Caco-2 (cell line): Measurements from ENCODE around the gene LIMK2. TPM values are rescaled to one million over a fixed set of nuclear protein-coding genes. Genes with fewer than 3 reads are reported as not detected.

Experiments used
- BruUV-seq: library from RNA; stranded (reverse); fragments of 400-500 nt; replicated peaks from 2 replicates; lab custom pipeline; 2021; lab: Mats Ljungman, UMichigan
- CTCF ChIA-PET: fragments of 300-600 bp; sonication (Branson Sonifier 250); formaldehyde crosslinking; loops from one replicate; lab custom pipeline; 2022; ENCODE audit warnings: antibody characterized with exemption; lab: Charles Lee
- POLR2A ChIA-PET: fragments of 300-600 bp; sonication (Branson Sonifier 250); formaldehyde crosslinking; loops from one replicate; lab custom pipeline; 2022; ENCODE audit warnings: antibody characterized with exemption; lab: Charles Lee
- DNase-seq, 2 experiments: peaks; one replicate each; pipeline versions ENCODE4 v3.0.0 to v3.0.0-alpha.2; 2020 to 2022
- H3K27me3 ChIP-seq: replicated peaks from 2 replicates; pipeline ENCODE4 v1.6.0; 2011; ENCODE audit warnings: low read length; ENCODE audit not compliant: control insufficient read depth, insufficient read depth
- H3K36me3 ChIP-seq: 2 replicates; pipeline ENCODE4 v1.5.1; 2011; ENCODE audit warnings: low read length; ENCODE audit not compliant: control insufficient read depth, insufficient read depth
- H3K4me1 ChIP-seq: fragments of 250-450 bp; sonication (Bioruptor Pico); 2 replicates; pipeline ENCODE4 v1.5.1; 2020; ENCODE audit warnings: mild to moderate bottlenecking
- H3K4me3 ChIP-seq: 2 replicates; pipeline ENCODE4 v1.5.1; 2011; ENCODE audit warnings: low read depth, mild to moderate bottlenecking, control low read depth, low read length
- H3K9me3 ChIP-seq: fragments of 250-450 bp; sonication (Bioruptor Pico); 2 replicates; pipeline ENCODE4 v1.5.1; 2020; ENCODE audit warnings: mild to moderate bottlenecking, moderate library complexity
- H3K27ac Mint-ChIP-seq: one replicate; pipeline ENCODE4 v1.8.0; 2022; ENCODE audit warnings: mixed read lengths; ENCODE audit not compliant: unreplicated experiment
- H3K27me3 Mint-ChIP-seq: one replicate; pipeline ENCODE4 v1.8.0; 2022; ENCODE audit warnings: mixed read lengths; ENCODE audit not compliant: insufficient read depth, unreplicated experiment
- H3K36me3 Mint-ChIP-seq: one replicate; pipeline ENCODE4 v1.8.0; 2022; ENCODE audit warnings: mild to moderate bottlenecking, mixed read lengths; ENCODE audit not compliant: insufficient read depth, unreplicated experiment
- H3K4me1 Mint-ChIP-seq: one replicate; pipeline ENCODE4 v1.8.0; 2022; ENCODE audit warnings: low read depth, mixed read lengths; ENCODE audit not compliant: unreplicated experiment
- H3K4me3 Mint-ChIP-seq: one replicate; pipeline ENCODE4 v1.8.0; 2022; ENCODE audit warnings: mild to moderate bottlenecking, moderate library complexity, mixed read lengths; ENCODE audit not compliant: unreplicated experiment
- H3K9me3 Mint-ChIP-seq: one replicate; pipeline ENCODE4 v1.8.0; 2022; ENCODE audit warnings: mixed read lengths; ENCODE audit not compliant: unreplicated experiment
- intact Hi-C: fragments of 100-400 bp; cut with micrococcal nuclease; formaldehyde crosslinking; loops from one replicate; pipeline ENCODE4 v1.10.0; 2022; ENCODE audit not compliant: unreplicated experiment
- total RNA-seq: library from RNA; stranded (reverse); gene quantifications from 2 replicates; pipeline ENCODE4 v1.2.3, GENCODE V29; 2022
- TF ChIP-seq, protein P1 (sequence below), 2 experiments: fragments of 200-600 bp in 1 of 2; IDR thresholded peaks; 1 replicate in 1 of 2; 2 replicates in 1 of 2; pipeline versions ENCODE4 v1.5.1 to v1.8.0; 2011 to 2022; ENCODE audit warnings: antibody characterized with exemption in 1 of 2, control low read depth in 1 of 2, inconsistent platforms in 1 of 2, low read depth in 1 of 2, low read length in 1 of 2, mild to moderate bottlenecking in 1 of 2, moderate library complexity in 1 of 2; ENCODE audit not compliant: insufficient read depth in 1 of 2, severe bottlenecking in 1 of 2, unreplicated experiment in 1 of 2

Gene LIMK2
- total RNA-seq, 1 experiment from 2014 or later: 36.3 TPM

- H3K4me1 ChIP-seq: peaks cover 11% of the 10 kb centered on the region; the same call in 1 of the 2 replicates
- POLR2A ChIA-PET: no interaction called here
- TF ChIP-seq, protein P1, sequence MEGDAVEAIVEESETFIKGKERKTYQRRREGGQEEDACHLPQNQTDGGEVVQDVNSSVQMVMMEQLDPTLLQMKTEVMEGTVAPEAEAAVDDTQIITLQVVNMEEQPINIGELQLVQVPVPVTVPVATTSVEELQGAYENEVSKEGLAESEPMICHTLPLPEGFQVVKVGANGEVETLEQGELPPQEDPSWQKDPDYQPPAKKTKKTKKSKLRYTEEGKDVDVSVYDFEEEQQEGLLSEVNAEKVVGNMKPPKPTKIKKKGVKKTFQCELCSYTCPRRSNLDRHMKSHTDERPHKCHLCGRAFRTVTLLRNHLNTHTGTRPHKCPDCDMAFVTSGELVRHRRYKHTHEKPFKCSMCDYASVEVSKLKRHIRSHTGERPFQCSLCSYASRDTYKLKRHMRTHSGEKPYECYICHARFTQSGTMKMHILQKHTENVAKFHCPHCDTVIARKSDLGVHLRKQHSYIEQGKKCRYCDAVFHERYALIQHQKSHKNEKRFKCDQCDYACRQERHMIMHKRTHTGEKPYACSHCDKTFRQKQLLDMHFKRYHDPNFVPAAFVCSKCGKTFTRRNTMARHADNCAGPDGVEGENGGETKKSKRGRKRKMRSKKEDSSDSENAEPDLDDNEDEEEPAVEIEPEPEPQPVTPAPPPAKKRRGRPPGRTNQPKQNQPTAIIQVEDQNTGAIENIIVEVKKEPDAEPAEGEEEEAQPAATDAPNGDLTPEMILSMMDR (IDR thresholded peaks at IDR 0.05; ENCODE audit: insufficient read depth in 1 of 2, low read depth in 1 of 2, low read length in 1 of 2, severe bottlenecking in 1 of 2, unreplicated experiment in 1 of 2): no peak
- no peak overlapping the region for H3K4me3 ChIP-seq
- Mint-ChIP-seq H3K36me3 (peaks cover 41% of the 10 kb centered on the region), H3K9me3 (no peaks in the 10 kb centered on the region), H3K27ac (no peak overlapping the region), H3K4me3 (no peak overlapping the region), H3K27me3 (no peaks in the 10 kb centered on the region), H3K4me1 (no peaks in the 10 kb centered on the region)
- BruUV-seq: no TSS peak
- CTCF ChIA-PET: no interaction called here
- H3K9me3 ChIP-seq: no peaks in the 10 kb centered on the region
- intact Hi-C loops: no loop called here
- no peak for DNase-seq
- no peaks in the 10 kb centered on the region for H3K27me3 ChIP-seq
- peaks cover 1% of the 10 kb centered on the region; the same call in 1 of the 2 replicates for H3K36me3 ChIP-seq
Measured at GRCh38 chr22:31278151-31278621, 66.1 kb downstream of the LIMK2 start.

DNA sequence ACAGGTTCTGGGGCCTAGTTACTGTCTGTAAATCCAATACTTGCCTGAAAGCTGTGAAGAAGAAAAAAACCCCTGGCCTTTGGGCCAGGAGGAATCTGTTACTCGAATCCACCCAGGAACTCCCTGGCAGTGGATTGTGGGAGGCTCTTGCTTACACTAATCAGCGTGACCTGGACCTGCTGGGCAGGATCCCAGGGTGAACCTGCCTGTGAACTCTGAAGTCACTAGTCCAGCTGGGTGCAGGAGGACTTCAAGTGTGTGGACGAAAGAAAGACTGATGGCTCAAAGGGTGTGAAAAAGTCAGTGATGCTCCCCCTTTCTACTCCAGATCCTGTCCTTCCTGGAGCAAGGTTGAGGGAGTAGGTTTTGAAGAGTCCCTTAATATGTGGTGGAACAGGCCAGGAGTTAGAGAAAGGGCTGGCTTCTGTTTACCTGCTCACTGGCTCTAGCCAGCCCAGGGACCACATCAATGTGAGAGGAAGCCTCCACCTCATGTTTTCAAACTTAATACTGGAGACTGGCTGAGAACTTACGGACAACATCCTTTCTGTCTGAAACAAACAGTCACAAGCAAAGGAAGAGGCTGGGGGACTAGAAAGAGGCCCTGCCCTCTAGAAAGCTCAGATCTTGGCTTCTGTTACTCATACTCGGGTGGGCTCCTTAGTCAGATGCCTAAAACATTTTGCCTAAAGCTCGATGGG, 66.7 kb downstream of the LIMK2 start:
- no peaks in the 10 kb centered on the region for H3K9me3 ChIP-seq
- BruUV-seq: no TSS peak
- DNase-seq: no peak
- intact Hi-C loops: no loop called here
- H3K4me1 Mint-ChIP-seq: no peaks in the 10 kb centered on the region
- H3K36me3 ChIP-seq: no peaks in the 10 kb centered on the region; the same call in 1 of the 2 replicates
- H3K27me3 Mint-ChIP-seq: no peaks in the 10 kb centered on the region
- H3K27me3 ChIP-seq: no peaks in the 10 kb centered on the region
- H3K9me3 Mint-ChIP-seq: no peaks in the 10 kb centered on the region
- POLR2A ChIA-PET: no interaction called here
- TF ChIP-seq, protein P1 (IDR thresholded peaks at IDR 0.05; ENCODE audit: insufficient read depth in 1 of 2, low read depth in 1 of 2, low read length in 1 of 2, severe bottlenecking in 1 of 2, unreplicated experiment in 1 of 2): no peak
- no peak overlapping the region for H3K27ac Mint-ChIP-seq
- H3K36me3 Mint-ChIP-seq: peaks cover 35% of the 10 kb centered on the region
- peaks cover 11% of the 10 kb centered on the region; the same call in 1 of the 2 replicates for H3K4me1 ChIP-seq
- no peak overlapping the region for H3K4me3 ChIP-seq
- H3K4me3 Mint-ChIP-seq: no peak overlapping the region
- CTCF ChIA-PET: no interaction called here

- Mint-ChIP-seq H3K4me1 (no peaks in the 10 kb centered on the region), H3K27me3 (no peaks in the 10 kb centered on the region), H3K9me3 (no peaks in the 10 kb centered on the region), H3K36me3 (peaks cover 30% of the 10 kb centered on the region), H3K4me3 (no peak overlapping the region), H3K27ac (no peak overlapping the region)
- H3K27me3 ChIP-seq: no peaks in the 10 kb centered on the region
- no TSS peak for BruUV-seq
- H3K4me1 ChIP-seq: peaks cover 11% of the 10 kb centered on the region; the same call in 1 of the 2 replicates
- no peak for DNase-seq
- intact Hi-C loops: no loop called here
- H3K4me3 ChIP-seq: no peak overlapping the region
- TF ChIP-seq, protein P1 (IDR thresholded peaks at IDR 0.05; ENCODE audit: insufficient read depth in 1 of 2, low read depth in 1 of 2, low read length in 1 of 2, severe bottlenecking in 1 of 2, unreplicated experiment in 1 of 2): no peak
- H3K36me3 ChIP-seq: no peaks in the 10 kb centered on the region; the same call in 1 of the 2 replicates
- ChIA-PET CTCF (no interaction called here), POLR2A (interaction anchor here (0.6 kb wide), 1 partner anchor 99 kb away, joined by 4 read pairs; no protein-coding TSS in a partner anchor)
- H3K9me3 ChIP-seq: no peaks in the 10 kb centered on the region
Measured at GRCh38 chr22:31279327-31279669, 67.2 kb downstream of the LIMK2 start.
